MCF 10A (cell line): ENCODE data around the gene RAPSN. TPM values are rescaled to one million over a fixed set of nuclear protein-coding genes. Genes with fewer than 3 reads are reported as not detected.
"Not testable (repeated sequence)": the region's sequence is repeated elsewhere in the genome, so short reads cannot be mapped to it uniquely, and the experiment has no call there.

ENCODE experiments used
- BruUV-seq: library from RNA; stranded (reverse); fragments of 400-500 nt; replicated peaks from 2 replicates; lab custom pipeline; 2021; lab: Mats Ljungman, UMichigan
- CTCF ChIA-PET: fragments of 300-600 bp; sonication (Branson Sonifier 250); formaldehyde crosslinking; extraction: SDS; loops from one replicate; lab custom pipeline; 2021; ENCODE audit warnings: antibody characterized with exemption, inconsistent platforms; lab: Yijun Ruan, JAX
- POLR2A ChIA-PET: fragments of 300-600, 350-650 bp; sonication (Branson Sonifier 250); formaldehyde crosslinking; extraction: SDS; loops from one replicate; lab custom pipeline; 2020; ENCODE audit warnings: antibody characterized with exemption, inconsistent platforms; lab: Yijun Ruan, JAX
- DNase-seq: peaks from one replicate; pipeline ENCODE4 v3.0.0-alpha.2; 2018; ENCODE audit not compliant: unreplicated experiment
- H3K27ac Mint-ChIP-seq: one replicate; pipeline ENCODE4 v1.8.0; 2022; ENCODE audit warnings: mild to moderate bottlenecking, low read depth, mixed read lengths; ENCODE audit not compliant: unreplicated experiment
- H3K27me3 Mint-ChIP-seq: one replicate; pipeline ENCODE4 v1.8.0; 2022; ENCODE audit warnings: mixed read lengths; ENCODE audit not compliant: insufficient read depth, unreplicated experiment
- H3K36me3 Mint-ChIP-seq: one replicate; pipeline ENCODE4 v1.8.0; 2022; ENCODE audit warnings: mild to moderate bottlenecking, moderate library complexity, mixed read lengths; ENCODE audit not compliant: insufficient read depth, unreplicated experiment
- H3K4me1 Mint-ChIP-seq: one replicate; pipeline ENCODE4 v1.8.0; 2022; ENCODE audit warnings: mixed read lengths; ENCODE audit not compliant: insufficient read depth, unreplicated experiment
- H3K4me3 Mint-ChIP-seq: one replicate; pipeline ENCODE4 v1.8.0; 2022; ENCODE audit warnings: mild to moderate bottlenecking, moderate library complexity, mixed read lengths; ENCODE audit not compliant: unreplicated experiment
- H3K9me3 Mint-ChIP-seq: one replicate; pipeline ENCODE4 v1.8.0; 2022; ENCODE audit warnings: mixed read lengths; ENCODE audit not compliant: unreplicated experiment
- intact Hi-C: fragments of 100-400 bp; cut with micrococcal nuclease; formaldehyde crosslinking; loops from 2 replicates; pipeline ENCODE4 v1.14.1; 2022
- total RNA-seq: library from RNA; stranded (reverse); gene quantifications from 2 replicates; pipeline ENCODE4 v1.2.3, GENCODE V29; 2022
- TF ChIP-seq, protein P1 (sequence below): fragments of 200-600 bp; IDR thresholded peaks from one replicate; pipeline ENCODE4 v1.8.0; 2022; ENCODE audit warnings: antibody characterized with exemption, mild to moderate bottlenecking; ENCODE audit not compliant: unreplicated experiment

The RAPSN gene
- total RNA-seq, 1 experiment from 2014 or later = 0.51 TPM

DNA sequence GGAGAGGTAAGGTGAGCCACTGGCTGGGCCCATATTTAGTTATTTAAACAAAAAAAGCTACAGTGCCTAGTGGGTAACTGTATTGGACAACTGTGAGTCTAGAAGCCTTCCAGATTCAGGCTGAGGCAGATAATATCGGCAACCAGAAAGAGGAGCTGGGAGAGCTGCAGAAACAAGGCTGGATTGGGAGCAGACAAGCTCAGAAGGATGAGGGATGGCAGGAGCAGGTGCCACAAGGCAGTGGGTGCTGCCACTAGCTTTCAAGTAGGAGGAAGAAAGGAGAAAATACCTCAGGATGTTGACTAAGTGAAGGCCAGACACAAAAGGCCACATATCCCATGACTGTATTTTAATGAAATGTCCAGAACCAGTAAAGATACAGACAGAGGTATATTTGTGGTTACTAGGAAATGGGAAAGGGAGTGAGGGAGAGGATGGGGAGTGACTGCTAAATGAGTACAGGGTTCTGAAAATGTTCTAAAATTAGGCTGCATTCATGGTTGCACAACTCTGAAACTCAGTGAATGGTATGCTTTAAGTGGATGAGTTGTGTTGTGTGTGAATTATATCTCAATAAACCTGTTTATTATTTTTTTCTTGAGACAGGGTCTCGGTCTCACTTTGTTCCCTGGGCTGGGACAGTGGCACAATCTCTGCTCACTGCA, 11.8 kb upstream of the RAPSN start:
- H3K27ac Mint-ChIP-seq = no peak overlapping the region
- DNase-seq = no peak
- H3K9me3 Mint-ChIP-seq = no peaks in the 10 kb centered on the region
- BruUV-seq = no TSS peak
- POLR2A ChIA-PET = interaction anchor here (0.6 kb wide), 1 partner anchor 126 kb away, joined by 4 read pairs; no protein-coding TSS in a partner anchor
- CTCF ChIA-PET = interaction anchor here (0.5 to 0.6 kb wide), 2 partner anchors 15 to 33 kb away, joined by 4 to 5 read pairs; no protein-coding TSS in a partner anchor
- H3K4me1 Mint-ChIP-seq = peaks cover 5% of the 10 kb centered on the region
- intact Hi-C loops = no loop called here
- TF ChIP-seq, protein P1, sequence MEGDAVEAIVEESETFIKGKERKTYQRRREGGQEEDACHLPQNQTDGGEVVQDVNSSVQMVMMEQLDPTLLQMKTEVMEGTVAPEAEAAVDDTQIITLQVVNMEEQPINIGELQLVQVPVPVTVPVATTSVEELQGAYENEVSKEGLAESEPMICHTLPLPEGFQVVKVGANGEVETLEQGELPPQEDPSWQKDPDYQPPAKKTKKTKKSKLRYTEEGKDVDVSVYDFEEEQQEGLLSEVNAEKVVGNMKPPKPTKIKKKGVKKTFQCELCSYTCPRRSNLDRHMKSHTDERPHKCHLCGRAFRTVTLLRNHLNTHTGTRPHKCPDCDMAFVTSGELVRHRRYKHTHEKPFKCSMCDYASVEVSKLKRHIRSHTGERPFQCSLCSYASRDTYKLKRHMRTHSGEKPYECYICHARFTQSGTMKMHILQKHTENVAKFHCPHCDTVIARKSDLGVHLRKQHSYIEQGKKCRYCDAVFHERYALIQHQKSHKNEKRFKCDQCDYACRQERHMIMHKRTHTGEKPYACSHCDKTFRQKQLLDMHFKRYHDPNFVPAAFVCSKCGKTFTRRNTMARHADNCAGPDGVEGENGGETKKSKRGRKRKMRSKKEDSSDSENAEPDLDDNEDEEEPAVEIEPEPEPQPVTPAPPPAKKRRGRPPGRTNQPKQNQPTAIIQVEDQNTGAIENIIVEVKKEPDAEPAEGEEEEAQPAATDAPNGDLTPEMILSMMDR = no peak
- H3K4me3 Mint-ChIP-seq = no peak overlapping the region
- H3K27me3 Mint-ChIP-seq = no peaks in the 10 kb centered on the region
- peaks cover 56% of the 10 kb centered on the region for H3K36me3 Mint-ChIP-seq

DNA sequence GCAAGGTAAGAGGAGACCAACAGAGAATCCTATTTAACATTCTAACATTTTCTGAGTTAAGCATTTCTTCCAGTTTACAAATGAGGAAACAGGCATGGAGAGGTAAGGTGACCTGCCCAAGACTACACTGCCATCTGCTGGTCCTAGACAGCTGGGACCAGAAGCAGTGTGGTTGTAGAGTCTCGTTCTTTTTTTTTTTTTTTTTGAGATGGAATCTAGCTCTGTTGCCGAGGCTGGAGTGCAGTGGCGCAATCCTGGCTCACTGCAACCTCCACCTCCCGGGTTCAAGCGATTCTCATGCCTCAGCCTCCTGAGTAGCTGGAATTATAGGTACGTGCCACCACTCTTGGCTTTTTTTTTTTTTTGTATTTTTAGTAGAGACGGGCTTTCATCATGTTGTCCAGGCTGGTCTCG, 5.3 kb upstream of the RAPSN start:
- DNase-seq = peak; percentile 85
- POLR2A ChIA-PET = interaction anchor here (1.2 to 1.5 kb wide), 3 partner anchors 28 to 184 kb away, joined by 3 to 6 read pairs (median 5); partner anchors contain the start of gene PSMC3
- TF ChIP-seq, protein P1 = peak; percentile 74
- H3K27ac Mint-ChIP-seq, H3K27me3 Mint-ChIP-seq, H3K9me3 Mint-ChIP-seq, H3K4me3 Mint-ChIP-seq, H3K4me1 Mint-ChIP-seq, BruUV-seq: not testable (repeated sequence)
- H3K36me3 Mint-ChIP-seq = peaks cover 25% of the 10 kb centered on the region
- CTCF ChIA-PET = interaction anchor here (0.6 to 4.7 kb wide), 18 partner anchors 8 to 586 kb away, joined by 3 to 38 read pairs (median 3); no protein-coding TSS in a partner anchor
- intact Hi-C loops = loop anchor here (1.0 to 2.0 kb wide), 2 partner anchors 45 to 80 kb away; partner anchors contain the start of gene SLC39A13

DNA sequence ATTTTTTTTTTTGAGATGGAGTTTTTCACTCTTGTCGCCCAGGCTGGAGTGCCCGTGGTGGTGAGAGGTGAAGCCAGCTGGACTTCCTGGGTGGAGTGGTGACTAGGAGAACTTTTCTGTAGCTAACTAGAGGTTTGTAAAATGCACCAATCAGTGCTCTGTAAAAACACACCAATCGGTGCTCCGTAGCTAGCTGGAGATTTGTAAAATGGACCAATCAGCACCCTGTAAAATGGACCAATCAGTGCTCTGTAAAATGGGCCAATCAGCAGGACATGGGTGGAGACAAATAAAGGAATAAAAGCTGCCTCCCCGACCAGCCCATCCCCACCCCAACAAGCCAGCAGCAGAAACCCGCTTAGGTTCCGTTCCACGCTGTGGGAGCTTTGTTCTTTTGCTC, 4.4 kb upstream of the RAPSN start:
- H3K4me1 Mint-ChIP-seq = no peaks in the 10 kb centered on the region
- intact Hi-C loops = no loop called here
- H3K4me3 Mint-ChIP-seq = no peak overlapping the region
- H3K36me3 Mint-ChIP-seq = peaks cover 22% of the 10 kb centered on the region
- POLR2A ChIA-PET = interaction anchor here (0.6 to 1.5 kb wide), 4 partner anchors 17 to 264 kb away, joined by 3 read pairs; no protein-coding TSS in a partner anchor
- H3K27me3 Mint-ChIP-seq = no peaks in the 10 kb centered on the region
- no peak for DNase-seq
- no peaks in the 10 kb centered on the region for H3K9me3 Mint-ChIP-seq
- no peak overlapping the region for H3K27ac Mint-ChIP-seq
- TF ChIP-seq, protein P1 = no peak
- CTCF ChIA-PET = interaction anchor here (0.6 to 4.7 kb wide), 9 partner anchors 10 to 625 kb away, joined by 3 to 38 read pairs (median 3); no protein-coding TSS in a partner anchor
- no TSS peak for BruUV-seq

DNA sequence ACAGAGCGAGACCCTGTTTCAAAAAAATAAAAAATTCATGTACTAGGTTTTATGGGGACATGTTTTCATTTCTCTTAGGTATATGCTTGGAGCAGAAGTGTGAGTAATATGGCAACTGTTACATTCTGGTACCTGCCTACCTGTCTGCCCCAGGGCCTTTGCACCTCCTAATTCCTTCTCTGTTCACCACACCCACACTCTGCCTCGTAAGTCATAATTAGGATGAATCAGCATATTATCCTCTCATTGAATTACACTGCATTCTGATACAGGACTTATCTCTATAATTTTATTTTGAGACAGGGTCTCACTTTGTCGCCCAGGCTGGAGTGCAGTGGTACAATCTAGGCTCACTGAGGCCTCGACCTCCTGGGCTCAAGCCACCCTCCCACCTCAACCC, 3.1 kb upstream of the RAPSN start:
- intact Hi-C loops = no loop called here
- Mint-ChIP-seq H3K27me3 (no peaks in the 10 kb centered on the region), H3K4me1 (no peaks in the 10 kb centered on the region), H3K27ac (no peak overlapping the region), H3K36me3 (peaks cover 12% of the 10 kb centered on the region), H3K9me3 (no peaks in the 10 kb centered on the region), H3K4me3 (no peak overlapping the region)
- BruUV-seq = no TSS peak
- TF ChIP-seq, protein P1 = no peak
- ChIA-PET POLR2A (interaction anchor here (0.6 kb wide), 1 partner anchor 24 kb away, joined by 3 read pairs; no protein-coding TSS in a partner anchor), CTCF (interaction anchor here (4.7 kb wide), 1 partner anchor 78 kb away, joined by 38 read pairs; no protein-coding TSS in a partner anchor)
- DNase-seq = no peak
